ENCODE measurements around the gene PDE7B. TPM values are rescaled to one million over a fixed set of nuclear protein-coding genes. Genes with fewer than 3 reads are reported as not detected.
"Not testable (repeated sequence)": the region's sequence is repeated elsewhere in the genome, so short reads cannot be mapped to it uniquely, and the experiment has no call there.

Gene PDE7B
- total and polyA plus RNA-seq, 2 donors (not counting 1 experiment from before 2014, with no cell fraction given), result 2.6 to 7.5 TPM

GRCh38 chr6:136216503-136217401 is 365.3 kb downstream of the PDE7B start:
- H3K27me3 Mint-ChIP-seq, result no peaks in the 10 kb centered on the region
- TF ChIP-seq CTCF (IDR thresholded peaks at IDR 0.05), result no peak
- TF ChIP-seq EZH2 (IDR thresholded peaks at IDR 0.05; ENCODE audit: borderline replicate concordance, insufficient read depth, low read depth, low read length, poor library complexity, severe bottlenecking), result no peak
- intact Hi-C loops (cut with micrococcal nuclease), result no loop called here
- 100% methylated on average over 1 of the region's 10 CpGs for WGBS (ENCODE audit: insufficient coverage)
- Histone ChIP-seq H3K4me3 (ENCODE audit: control extremely low read depth in 1 of 5, extremely low read depth in 1 of 5, insufficient read depth in 1 of 5, low read depth in 2 of 5, low read length in 4 of 5) (no peak overlapping the region), H3K27me3 (replicated peaks in 1 of 4; ENCODE audit: control extremely low read depth in 1 of 4, control insufficient read depth in 3 of 4, insufficient read depth in 4 of 4, low read length in 3 of 4) (no peaks in the 10 kb centered on the region), H3K79me2 (ENCODE audit: control insufficient read depth, insufficient read depth, low read length) (no peaks in the 10 kb centered on the region), H2AFZ (ENCODE audit: insufficient read depth, low read depth, low read length, poor library complexity, severe bottlenecking) (no peak overlapping the region), H3K4me1 (ENCODE audit: control insufficient read depth in 2 of 2, insufficient read depth in 2 of 2, low read length in 2 of 2) (no peaks in the 10 kb centered on the region), H4K20me1 (ENCODE audit: control insufficient read depth, insufficient read depth, low read length, poor library complexity, severe bottlenecking) (no peaks in the 10 kb centered on the region), H3K27ac (ENCODE audit: low read length in 2 of 2) (no peak overlapping the region), H3K9ac (ENCODE audit: low read length) (no peak overlapping the region), H3K4me2 (replicated peaks; ENCODE audit: low read depth, low read length, poor library complexity, severe bottlenecking) (no peak overlapping the region), H3K36me3 (replicated peaks in 1 of 2; ENCODE audit: control extremely low read depth in 1 of 2, control insufficient read depth in 1 of 2, extremely low read depth in 1 of 2, insufficient read depth in 2 of 2, low read length in 1 of 2) (no peaks in the 10 kb centered on the region), H3K9me3 (ENCODE audit: control extremely low read depth in 1 of 3, control insufficient read depth in 2 of 3, insufficient read depth in 1 of 3, low read length in 2 of 3) (peaks cover 2 to 4% (median 4%) of the 10 kb centered on the region in 3 donors)
- DNase-seq, result no peak
- H3K27ac Mint-ChIP-seq, result no peak overlapping the region
- no peak overlapping the region for H3K4me3 Mint-ChIP-seq
- ATAC-seq (ENCODE audit: low read depth), result no peak
- POLR2A ChIA-PET, result no interaction called here
- CTCF ChIA-PET, result interaction anchor here (2.6 kb wide), 1 partner anchor 10 kb away, joined by 15 read pairs; no protein-coding TSS in a partner anchor
- peaks cover 3% of the 10 kb centered on the region for H3K9me3 Mint-ChIP-seq (ENCODE audit: insufficient read depth)
- no peaks in the 10 kb centered on the region for H3K4me1 Mint-ChIP-seq

GRCh38 chr6:136224974-136225373 is 373.5 kb downstream of the PDE7B start:
- H3K9me3 Mint-ChIP-seq (ENCODE audit: insufficient read depth); H3K27me3 ChIP-seq (replicated peaks in 1 of 4; ENCODE audit: control extremely low read depth in 1 of 4, control insufficient read depth in 3 of 4, insufficient read depth in 4 of 4, low read length in 3 of 4); ATAC-seq (ENCODE audit: low read depth); H3K36me3 ChIP-seq (replicated peaks in 1 of 2; ENCODE audit: control extremely low read depth in 1 of 2, control insufficient read depth in 1 of 2, extremely low read depth in 1 of 2, insufficient read depth in 2 of 2, low read length in 1 of 2); H3K4me3 ChIP-seq (ENCODE audit: control extremely low read depth in 1 of 5, extremely low read depth in 1 of 5, insufficient read depth in 1 of 5, low read depth in 2 of 5, low read length in 4 of 5); H3K79me2 ChIP-seq (ENCODE audit: control insufficient read depth, insufficient read depth, low read length); POLR2A ChIA-PET; H3K9me3 ChIP-seq (ENCODE audit: control extremely low read depth in 1 of 3, control insufficient read depth in 2 of 3, insufficient read depth in 1 of 3, low read length in 2 of 3); intact Hi-C loops (cut with micrococcal nuclease); H3K4me2 ChIP-seq (replicated peaks; ENCODE audit: low read depth, low read length, poor library complexity, severe bottlenecking); H4K20me1 ChIP-seq (ENCODE audit: control insufficient read depth, insufficient read depth, low read length, poor library complexity, severe bottlenecking); H3K9ac ChIP-seq (ENCODE audit: low read length); H3K4me3 Mint-ChIP-seq; H3K27ac Mint-ChIP-seq; DNase-seq; H2AFZ ChIP-seq (ENCODE audit: insufficient read depth, low read depth, low read length, poor library complexity, severe bottlenecking); H3K27ac ChIP-seq (ENCODE audit: low read length in 2 of 2); H3K27me3 Mint-ChIP-seq: not testable (repeated sequence)
- H3K4me1 Mint-ChIP-seq, result peaks cover 12% of the 10 kb centered on the region
- WGBS (ENCODE audit: insufficient coverage), result no CpG with 5 or more reads among the region's 4 CpGs
- H3K4me1 ChIP-seq (ENCODE audit: control insufficient read depth in 2 of 2, insufficient read depth in 2 of 2, low read length in 2 of 2), result peaks cover 10 to 14% of the 10 kb centered on the region in 2 donors
- CTCF ChIA-PET, result interaction anchor here (0.8 to 1.4 kb wide), 7 partner anchors 9 to 774 kb away, joined by 3 to 4 read pairs (median 3); no protein-coding TSS in a partner anchor
